ENCODE results near the gene CCDC80.

GRCh38 chr3:112560307-112560706, 80.6 kb downstream of the CCDC80 start:
- no peak for TF ChIP-seq POLR2AphosphoS5 (IDR thresholded peaks at IDR 0.05; ENCODE audit: borderline replicate concordance, low read depth, low read length)
- no peak for TF ChIP-seq EZH2 (IDR thresholded peaks at IDR 0.05)
